Heart left ventricle (tissue), 16 donors: ENCODE data around the gene CCDC54. TPM values are rescaled to one million over a fixed set of nuclear protein-coding genes. Genes with fewer than 3 reads are reported as not detected.

Experiments used
- ATAC-seq, 4 donors: fragments of 200-7000 bp; cut with Tn5 transposase; one replicate each; pipeline ENCODE4 v1.9.1; 2020 to 2022; ENCODE audit warnings: moderate library complexity in 4 of 4, mild to moderate bottlenecking in 3 of 4, moderate number of reproducible peaks in 1 of 4
- DNase-seq, 5 donors: peaks; one replicate each; pipeline ENCODE4 v3.0.0-alpha.2; 2020
- H3K27ac ChIP-seq, 12 donors: fragments of 200-600 bp; sonication (generic) in 4 of 12; one replicate each; pipeline versions ENCODE4 v1.5.0 to v1.8.0; 2016 to 2022; ENCODE audit warnings: mild to moderate bottlenecking in 2 of 12
- H3K27me3 ChIP-seq, 9 donors: fragments of 200-600 bp; sonication (generic) in 2 of 9; one replicate each; pipeline versions ENCODE4 v1.5.1 to v1.8.0; 2016 to 2022; ENCODE audit warnings: mild to moderate bottlenecking in 3 of 9
- H3K36me3 ChIP-seq, 9 donors: fragments of 200-600 bp; sonication (generic) in 2 of 9; one replicate each; pipeline versions ENCODE4 v1.5.0 to v1.8.0; 2018 to 2022; ENCODE audit warnings: mild to moderate bottlenecking in 2 of 9
- H3K4me1 ChIP-seq, 12 donors: fragments of 200-600 bp; sonication (generic) in 4 of 12; one replicate each; pipeline versions ENCODE4 v1.5.0 to v1.8.0; 2016 to 2022; ENCODE audit warnings: mild to moderate bottlenecking in 3 of 12
- H3K4me3 ChIP-seq, 12 donors: fragments of 200-600 bp; sonication (generic) in 4 of 12; one replicate each; pipeline versions ENCODE4 v1.5.0 to v1.8.0; 2017 to 2022; ENCODE audit warnings: mild to moderate bottlenecking in 9 of 12, moderate library complexity in 4 of 12
- H3K9me3 ChIP-seq, 12 donors: fragments of 200-600 bp; sonication (generic) in 4 of 12; one replicate each; pipeline versions ENCODE4 v1.5.0 to v1.8.0; 2016 to 2022; ENCODE audit warnings: mild to moderate bottlenecking in 1 of 12
- POLR2A ChIP-seq, 2 donors: fragments of 450-650 bp; IDR thresholded peaks; one replicate each; pipeline ENCODE4 v1.6.1; 2017; ENCODE audit warnings: antibody characterized with exemption in 2 of 2, mild to moderate bottlenecking in 2 of 2, moderate library complexity in 2 of 2
- WGBS, 4 donors: extraction: QIAGEN DNeasy Blood & Tissue Kit in 2 of 4; methylation state at CpG; one replicate each; pipeline versions ENCODE4 v1.1.5 to v1.1.7; 2013 to 2018; 5-methylcytosine and 5-hydroxymethylcytosine counted together
- intact Hi-C, 10 donors: fragments of 100-400 bp; cut with DNase I; formaldehyde crosslinking; loops; one replicate each; pipeline versions ENCODE4 v1.11.1 to v1.14.2; 2022
- polyA plus RNA-seq, 2 donors: library from polyadenylated mRNA; stranded (reverse); fragments of 200-250 nt; gene quantifications; one replicate each; pipeline ENCODE4 v1.2.3, GENCODE V29; 2013
- total RNA-seq, 9 donors: library from RNA; depleted of rRNA in 2 of 9; stranded (reverse); fragments of >200 nt in 2 of 9; fragmentation: NEBNext Ultra II Directional in 3 of 9; extraction: Animal tissue kit (Norgen Biotek cat#: 25700) in 3 of 9; gene quantifications; one replicate each; pipeline versions ENCODE4 v1.1.0 to v1.2.4, GENCODE V29; 2016 to 2023
- TF ChIP-seq, protein P1 (sequence below), 12 donors: fragments of 200-600 bp; sonication (generic) in 4 of 12; IDR thresholded peaks; one replicate each; pipeline versions ENCODE4 v1.5.0 to v1.8.0; 2018 to 2022; ENCODE audit warnings: antibody characterized with exemption in 12 of 12, mild to moderate bottlenecking in 5 of 12
- donor health status: ischemic (EF 13 %, LVEDD 7.1; RV severe dilation, severe dysfunction).
- donor health status: healthy with polysubstance abuse.
- donor health status: DM: no; HTN: yes; CAD: no.
- donor health status: DM: no; HTN: no; CAD: no.
- donor health status: ischemic (EF 25% LVEDD 6.9; RV normal size, moderate dysfunction).
- donor health status: ischemic (EF 25% LVEDD 5.7; RV mildly dilated, moderate dysfunction).
- donor health status: healthy.
- donor health status: DM: yes; HTN: yes; CAD: no.
- donor health status: ischemic (EF 35%, LVEDD 5.7; RV mildly dilated, moderate dysfunction).
- donor health status: nonischemic (EF 11% LVEDD 7.7; RV severe dilation, severe dysfunction).
- donor health status: DM: yes; HTN: yes; CAD: no.
- donor health status: PGD.
- donor health status: ischemic (EF 29% LVEDD 5.4; RV normal size, mild dysfunction).
- donor health status: nonischemic (EF 23%, LVEDD 6.1; RV moderate dilation, normal function).

CCDC54 gene
- total and polyA plus RNA-seq, 11 donors = not detected

DNA sequence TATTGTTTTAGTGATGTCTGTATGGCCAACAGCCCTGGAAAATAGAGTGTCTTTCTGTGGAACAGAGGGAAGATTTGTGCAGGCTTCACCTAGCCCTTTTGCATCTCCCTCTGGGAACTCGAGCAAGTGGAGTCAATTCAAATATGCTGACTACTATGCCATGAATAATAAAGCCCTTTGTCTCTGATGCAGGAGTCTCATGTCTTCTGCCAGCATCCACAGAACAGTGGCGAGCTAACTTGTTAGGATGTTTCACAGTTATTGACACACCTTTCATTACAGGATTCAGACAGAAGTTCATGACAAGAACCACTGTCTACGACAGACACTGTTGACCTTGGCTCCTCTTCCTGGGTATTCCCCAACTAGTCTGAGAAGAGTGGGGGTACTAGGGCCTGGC lies 15.6 kb upstream of the CCDC54 start:
- DNase-seq (no peak), ATAC-seq (no peak)
- Histone ChIP-seq H3K4me3 (no peak overlapping the region), H3K4me1 (peaks cover 0 to 2% (median 0%) of the 10 kb centered on the region in 12 donors), H3K27me3 (no peaks in the 10 kb centered on the region), H3K27ac (no peak overlapping the region), H3K9me3 (no peaks in the 10 kb centered on the region), H3K36me3 (no peaks in the 10 kb centered on the region)
- TF ChIP-seq POLR2A (IDR thresholded peaks at IDR 0.05) = no peak
- TF ChIP-seq, protein P1, sequence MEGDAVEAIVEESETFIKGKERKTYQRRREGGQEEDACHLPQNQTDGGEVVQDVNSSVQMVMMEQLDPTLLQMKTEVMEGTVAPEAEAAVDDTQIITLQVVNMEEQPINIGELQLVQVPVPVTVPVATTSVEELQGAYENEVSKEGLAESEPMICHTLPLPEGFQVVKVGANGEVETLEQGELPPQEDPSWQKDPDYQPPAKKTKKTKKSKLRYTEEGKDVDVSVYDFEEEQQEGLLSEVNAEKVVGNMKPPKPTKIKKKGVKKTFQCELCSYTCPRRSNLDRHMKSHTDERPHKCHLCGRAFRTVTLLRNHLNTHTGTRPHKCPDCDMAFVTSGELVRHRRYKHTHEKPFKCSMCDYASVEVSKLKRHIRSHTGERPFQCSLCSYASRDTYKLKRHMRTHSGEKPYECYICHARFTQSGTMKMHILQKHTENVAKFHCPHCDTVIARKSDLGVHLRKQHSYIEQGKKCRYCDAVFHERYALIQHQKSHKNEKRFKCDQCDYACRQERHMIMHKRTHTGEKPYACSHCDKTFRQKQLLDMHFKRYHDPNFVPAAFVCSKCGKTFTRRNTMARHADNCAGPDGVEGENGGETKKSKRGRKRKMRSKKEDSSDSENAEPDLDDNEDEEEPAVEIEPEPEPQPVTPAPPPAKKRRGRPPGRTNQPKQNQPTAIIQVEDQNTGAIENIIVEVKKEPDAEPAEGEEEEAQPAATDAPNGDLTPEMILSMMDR (IDR thresholded peaks at IDR 0.05) = no peak
- intact Hi-C loops = no loop called here
- 70 to 85% (median 82%) methylated on average over 3 of the region's 3 CpGs for WGBS, 4 donors

DNA sequence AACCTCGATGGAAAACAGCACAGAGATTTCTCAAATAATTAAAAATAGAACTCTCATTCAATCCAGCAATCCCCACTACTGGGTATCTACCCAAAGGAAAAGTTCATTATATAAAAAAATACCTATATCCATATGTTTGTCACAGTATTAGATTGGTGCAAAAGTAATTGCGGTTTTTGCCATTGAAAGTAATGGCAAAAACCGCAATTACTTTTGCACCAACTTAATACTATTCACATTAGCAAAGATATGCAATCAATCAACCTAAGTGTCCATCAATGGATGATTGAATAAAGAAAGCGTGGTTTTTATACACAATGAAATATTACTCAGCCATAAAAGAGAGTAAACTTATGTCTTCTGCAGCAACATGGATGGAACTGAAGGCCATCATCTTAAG lies 12.2 kb upstream of the CCDC54 start:
- Histone ChIP-seq H3K4me1 (peaks cover 0 to 7% (median 0%) of the 10 kb centered on the region in 12 donors), H3K27me3 (no peaks in the 10 kb centered on the region), H3K9me3 (no peaks in the 10 kb centered on the region), H3K36me3 (no peaks in the 10 kb centered on the region), H3K27ac (no peak overlapping the region), H3K4me3 (no peak overlapping the region)
- TF ChIP-seq POLR2A (IDR thresholded peaks at IDR 0.05) = no peak
- TF ChIP-seq, protein P1 (IDR thresholded peaks at IDR 0.05) = no peak
- intact Hi-C loops = no loop called here
- 91 to 93% (median 92%) methylated on average over 4 of the region's 4 CpGs for WGBS, 4 donors
- no peak for ATAC-seq
- DNase-seq = no peak

DNA sequence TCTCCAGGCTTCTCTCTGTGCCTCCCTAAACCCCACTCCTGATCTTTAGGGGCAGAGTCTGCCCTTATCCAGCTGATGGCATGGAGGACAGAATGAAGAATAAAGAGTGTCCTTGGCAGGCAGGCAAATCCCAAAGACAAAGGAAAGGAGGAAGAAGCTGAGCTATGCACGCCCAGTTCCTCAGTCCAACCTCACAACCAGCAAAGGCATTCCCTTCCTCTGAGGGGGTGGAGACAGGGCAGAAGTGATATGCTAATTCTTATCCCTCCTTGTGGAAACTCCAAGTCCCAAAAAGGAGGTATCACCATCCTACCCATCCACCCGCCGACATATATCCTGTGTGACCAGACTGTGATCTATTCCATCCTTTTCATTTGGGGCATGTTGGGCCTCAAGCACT lies 10.5 kb upstream of the CCDC54 start:
- DNase-seq = no peak
- no peaks in the 10 kb centered on the region for H3K9me3 ChIP-seq
- no peak overlapping the region for H3K27ac ChIP-seq
- no peaks in the 10 kb centered on the region for H3K27me3 ChIP-seq
- H3K36me3 ChIP-seq = no peaks in the 10 kb centered on the region
- no peak overlapping the region for H3K4me3 ChIP-seq
- peaks cover 0 to 7% (median 0%) of the 10 kb centered on the region in 12 donors for H3K4me1 ChIP-seq
- intact Hi-C loops = no loop called here
- WGBS, 4 donors = 79 to 91% (median 85%) methylated on average over 3 of the region's 3 CpGs
- ATAC-seq = no peak
- TF ChIP-seq, protein P1 (IDR thresholded peaks at IDR 0.05) = no peak
- TF ChIP-seq POLR2A (IDR thresholded peaks at IDR 0.05) = no peak

DNA sequence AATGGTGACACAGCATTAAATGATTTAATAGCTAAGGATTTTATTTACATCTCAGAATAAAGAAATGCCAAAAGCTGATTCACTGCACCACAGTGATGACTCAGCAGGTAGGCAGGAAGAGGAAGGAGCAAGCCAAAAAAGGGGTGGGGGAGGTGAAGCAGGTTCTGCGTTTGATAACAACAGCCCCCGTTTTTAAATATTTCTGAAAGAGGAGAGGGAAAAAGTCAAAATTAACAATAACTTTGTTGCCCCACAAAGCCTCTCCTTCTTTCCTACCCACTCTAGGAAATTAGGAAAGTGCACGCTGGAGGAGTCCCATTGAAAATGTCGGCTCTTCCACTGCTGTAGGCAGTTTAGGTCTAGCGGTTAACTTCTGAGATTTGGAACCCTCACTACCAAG lies 9.9 kb upstream of the CCDC54 start:
- intact Hi-C loops = no loop called here
- H3K9me3 ChIP-seq = no peaks in the 10 kb centered on the region
- ATAC-seq = no peak
- no peaks in the 10 kb centered on the region for H3K36me3 ChIP-seq
- no peak for DNase-seq
- no peaks in the 10 kb centered on the region for H3K27me3 ChIP-seq
- peaks cover 0 to 7% (median 0%) of the 10 kb centered on the region in 12 donors for H3K4me1 ChIP-seq
- 70 to 80% (median 75%) methylated on average over 5 of the region's 5 CpGs for WGBS, 4 donors
- no peak overlapping the region for H3K4me3 ChIP-seq
- H3K27ac ChIP-seq = no peak overlapping the region
- no peak for TF ChIP-seq POLR2A (IDR thresholded peaks at IDR 0.05)
- TF ChIP-seq, protein P1 (IDR thresholded peaks at IDR 0.05) = no peak
